Mesenchymal stem cell (in vitro differentiated cells and primary cell): ENCODE results near the gene EPSTI1.

Experiments
- DNase-seq: peaks from one replicate; pipeline ENCODE4 v3.0.0-alpha.2; 2013
- H2AFZ ChIP-seq: one replicate; pipeline ENCODE4 v1.6.1; 2013; ENCODE audit warnings: low read depth, mild to moderate bottlenecking, control low read depth, inconsistent platforms, low read length, moderate library complexity
- H2AK5ac ChIP-seq: 2 replicates; pipeline ENCODE4 v1.6.1; 2013; ENCODE audit warnings: low read length, moderate library complexity, mild to moderate bottlenecking, inconsistent platforms; ENCODE audit not compliant: severe bottlenecking
- H2BK120ac ChIP-seq: one replicate; pipeline ENCODE4 v1.6.1; 2013; ENCODE audit warnings: low read depth, mild to moderate bottlenecking, inconsistent platforms, low read length, moderate library complexity
- H2BK12ac ChIP-seq, 2 experiments: one replicate each; pipeline ENCODE4 v1.6.1; 2013; ENCODE audit warnings: inconsistent platforms in 2 of 2, low read length in 2 of 2, mild to moderate bottlenecking in 2 of 2, moderate library complexity in 2 of 2, control low read depth in 1 of 2
- H2BK15ac ChIP-seq: one replicate; pipeline ENCODE4 v1.6.1; 2013; ENCODE audit warnings: mild to moderate bottlenecking, low read depth, inconsistent platforms; ENCODE audit not compliant: poor library complexity, severe bottlenecking
- H2BK5ac ChIP-seq: 2 replicates; pipeline ENCODE4 v1.6.1; 2013; ENCODE audit warnings: low read depth, mild to moderate bottlenecking, low read length, control low read depth, inconsistent platforms; ENCODE audit not compliant: poor library complexity, severe bottlenecking
- H3K14ac ChIP-seq, 2 experiments: one replicate each; pipeline ENCODE4 v1.6.1; 2013; ENCODE audit warnings: inconsistent platforms in 2 of 2, low read length in 2 of 2, control low read depth in 1 of 2, mild to moderate bottlenecking in 1 of 2, moderate library complexity in 1 of 2
- H3K18ac ChIP-seq, 2 experiments: one replicate each; pipeline ENCODE4 v1.6.1; 2013; ENCODE audit warnings: inconsistent platforms in 2 of 2, low read length in 2 of 2, control low read depth in 1 of 2, low read depth in 1 of 2, mild to moderate bottlenecking in 1 of 2
- H3K23ac ChIP-seq, 2 experiments: one replicate each; pipeline ENCODE4 v1.6.1; 2013; ENCODE audit warnings: inconsistent platforms in 2 of 2, low read length in 2 of 2, mild to moderate bottlenecking in 2 of 2, moderate library complexity in 2 of 2, control low read depth in 1 of 2
- H3K27ac ChIP-seq: 2 replicates; pipeline ENCODE4 v1.5.1; 2013; ENCODE audit warnings: mild to moderate bottlenecking, moderate library complexity, low read length, control low read depth, inconsistent platforms; ENCODE audit not compliant: poor library complexity, severe bottlenecking
- H3K27me3 ChIP-seq, 2 experiments: 2 replicates each; pipeline versions ENCODE4 v1.6.1 to v1.7.0; 2013; ENCODE audit warnings: low read length in 2 of 2, mild to moderate bottlenecking in 2 of 2, moderate library complexity in 2 of 2, control low read depth in 1 of 2, inconsistent platforms in 1 of 2; ENCODE audit not compliant: control insufficient read depth in 1 of 2, insufficient read depth in 1 of 2
- H3K36me3 ChIP-seq, 2 experiments: 2 replicates each; pipeline versions ENCODE4 v1.6.1 to v1.7.0; 2013; ENCODE audit warnings: low read length in 2 of 2, control low read depth in 1 of 2, inconsistent platforms in 1 of 2, low read depth in 1 of 2, mild to moderate bottlenecking in 1 of 2; ENCODE audit not compliant: insufficient read depth in 2 of 2, control insufficient read depth in 1 of 2
- H3K4ac ChIP-seq, 2 experiments: one replicate each; pipeline ENCODE4 v1.6.1; 2013; ENCODE audit warnings: inconsistent platforms in 2 of 2, low read length in 2 of 2, mild to moderate bottlenecking in 2 of 2, moderate library complexity in 2 of 2, control low read depth in 1 of 2, low read depth in 1 of 2
- H3K4me1 ChIP-seq: 2 replicates; pipeline ENCODE4 v1.6.1; 2013; ENCODE audit warnings: low read depth, low read length, control low read depth; ENCODE audit not compliant: control insufficient read depth, insufficient read depth
- H3K4me2 ChIP-seq: 2 replicates; pipeline ENCODE4 v1.6.1; 2013; ENCODE audit warnings: low read length, mild to moderate bottlenecking, inconsistent platforms; ENCODE audit not compliant: poor library complexity, severe bottlenecking
- H3K4me3 ChIP-seq, 2 experiments: 2 replicates each; pipeline versions ENCODE4 v1.5.1 to v1.7.0; 2013; ENCODE audit warnings: low read length in 2 of 2, mild to moderate bottlenecking in 2 of 2, control low read depth in 1 of 2, low read depth in 1 of 2; ENCODE audit not compliant: insufficient read depth in 1 of 2
- H3K79me1 ChIP-seq: replicated peaks from 2 replicates; pipeline ENCODE4 v1.6.1; 2013; ENCODE audit warnings: mild to moderate bottlenecking, control low read depth, low read length, inconsistent platforms; ENCODE audit not compliant: poor library complexity, severe bottlenecking
- H3K9ac ChIP-seq: 2 replicates; pipeline ENCODE4 v1.7.0; 2013; ENCODE audit warnings: mild to moderate bottlenecking, low read length, moderate library complexity
- H3K9me3 ChIP-seq: 2 replicates; pipeline ENCODE4 v1.7.0; 2013; ENCODE audit warnings: mild to moderate bottlenecking, low read length; ENCODE audit not compliant: control insufficient read depth
- H4K8ac ChIP-seq: one replicate; pipeline ENCODE4 v1.6.1; 2013; ENCODE audit warnings: inconsistent platforms, mild to moderate bottlenecking, low read length, moderate library complexity
- H4K91ac ChIP-seq: one replicate; pipeline ENCODE4 v1.6.1; 2013; ENCODE audit warnings: mild to moderate bottlenecking, low read length, inconsistent platforms
- WGBS: methylation state at CpG from one replicate; pipeline ENCODE4 v1.1.7; 2013; ENCODE audit warnings: mixed read lengths; 5-methylcytosine and 5-hydroxymethylcytosine counted together

EPSTI1 gene

GRCh38 chr13:42957881-42958280 lies 34.2 kb downstream of the EPSTI1 start:
- Histone ChIP-seq H2BK15ac (no peak overlapping the region), H3K9me3 (no peaks in the 10 kb centered on the region), H3K27ac (no peak overlapping the region), H3K27me3 (no peaks in the 10 kb centered on the region), H3K23ac (no peak overlapping the region), H2AFZ (no peak overlapping the region), H4K91ac (no peak overlapping the region), H3K36me3 (peaks cover 0 to 93% of the 10 kb centered on the region in 2 experiments), H2AK5ac (no peak overlapping the region), H3K14ac (no peak overlapping the region), H3K4me1 (no peaks in the 10 kb centered on the region), H3K79me1 (no peaks in the 10 kb centered on the region), H2BK12ac (no peak overlapping the region), H4K8ac (no peak overlapping the region), H3K4me2 (no peak overlapping the region), H3K18ac (no peak overlapping the region), H2BK5ac (no peak overlapping the region), H2BK120ac (no peak overlapping the region), H3K4me3 (no peak overlapping the region), H3K4ac (no peak overlapping the region), H3K9ac (no peak overlapping the region)
- no CpG with 5 or more reads among the region's 2 CpGs for WGBS
- DNase-seq: no peak

DNA sequence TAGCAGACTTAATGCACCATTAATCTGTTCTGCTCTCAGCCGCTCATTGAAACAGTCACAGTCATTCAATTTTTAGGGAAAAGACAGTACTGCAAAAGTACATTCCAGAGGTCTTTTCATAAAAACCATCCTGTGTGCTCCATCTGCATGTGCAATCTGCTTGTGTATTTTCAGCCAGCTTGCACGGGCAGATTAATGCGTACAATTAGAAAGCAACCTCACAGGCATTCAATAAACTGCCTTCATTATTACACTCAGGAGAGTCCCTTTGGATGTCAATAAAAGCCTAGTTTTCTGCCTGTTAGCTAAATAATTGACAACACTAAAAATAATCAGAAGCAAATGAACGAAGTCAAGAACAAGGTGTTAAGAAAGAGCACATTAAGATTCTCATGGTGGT lies 41.9 kb downstream of the EPSTI1 start:
- no peak overlapping the region for H2AK5ac ChIP-seq
- H3K4me2 ChIP-seq: no peak overlapping the region
- WGBS: 95% methylated on average over 4 of the region's 4 CpGs

GRCh38 chr13:42947925-42948324 lies 44.1 kb downstream of the EPSTI1 start:
- no peak overlapping the region for H3K18ac ChIP-seq
- H3K4me3 ChIP-seq: no peak overlapping the region
- H3K23ac ChIP-seq: no peak overlapping the region
- no peak overlapping the region for H3K4me2 ChIP-seq
- no peak for DNase-seq
- 92% methylated on average over 11 of the region's 11 CpGs for WGBS
- no peak overlapping the region for H4K8ac ChIP-seq
- no peak overlapping the region for H2AK5ac ChIP-seq
- no peak overlapping the region for H3K14ac ChIP-seq
- no peaks in the 10 kb centered on the region for H3K4me1 ChIP-seq
- H3K79me1 ChIP-seq: no peaks in the 10 kb centered on the region
- no peak overlapping the region for H2BK5ac ChIP-seq
- no peak overlapping the region for H3K4ac ChIP-seq
- H3K9me3 ChIP-seq: peaks cover 8% of the 10 kb centered on the region
- no peak overlapping the region for H2BK15ac ChIP-seq
- no peak overlapping the region for H3K27ac ChIP-seq
- H2AFZ ChIP-seq: no peak overlapping the region
- no peak overlapping the region for H4K91ac ChIP-seq
- no peak overlapping the region for H2BK120ac ChIP-seq
- H3K27me3 ChIP-seq: no peaks in the 10 kb centered on the region
- H3K36me3 ChIP-seq: peaks cover 3 to 70% of the 10 kb centered on the region in 2 experiments
- H2BK12ac ChIP-seq: no peak overlapping the region
- H3K9ac ChIP-seq: no peak overlapping the region

More for the DNA sequence above, 41.9 kb downstream of the EPSTI1 start:
- Histone ChIP-seq H4K8ac (no peak overlapping the region), H3K27me3 (no peaks in the 10 kb centered on the region), H3K27ac (no peak overlapping the region), H3K9ac (no peak overlapping the region), H3K36me3 (peaks cover 3 to 78% of the 10 kb centered on the region in 2 experiments), H3K4me1 (no peaks in the 10 kb centered on the region), H3K79me1 (no peaks in the 10 kb centered on the region), H3K18ac (no peak overlapping the region), H3K4me3 (no peak overlapping the region), H3K23ac (no peak overlapping the region), H3K9me3 (peaks cover 4% of the 10 kb centered on the region), H4K91ac (no peak overlapping the region), H3K14ac (no peak overlapping the region), H2BK12ac (no peak overlapping the region), H2AFZ (no peak overlapping the region), H2BK15ac (no peak overlapping the region), H3K4ac (no peak overlapping the region), H2BK120ac (no peak overlapping the region), H2BK5ac (no peak overlapping the region)
- no peak for DNase-seq

DNA sequence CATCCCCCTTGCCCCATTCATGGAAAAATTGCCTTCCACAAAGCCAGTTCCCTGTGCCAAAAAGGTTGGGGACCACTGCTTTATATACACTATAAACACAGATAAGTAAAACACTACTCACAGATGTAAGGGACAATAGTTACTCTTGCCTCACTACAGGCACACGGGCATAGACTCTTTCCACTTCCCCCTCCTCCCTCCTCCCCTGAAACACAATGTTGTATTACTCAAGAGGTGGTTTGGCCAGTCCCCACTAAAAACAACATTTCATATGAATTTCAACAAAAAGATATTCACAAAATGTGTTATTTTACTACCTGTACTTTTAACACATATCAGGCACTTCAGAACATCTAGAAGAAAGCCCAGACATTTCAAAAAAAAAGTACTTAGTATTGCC lies 45.1 kb downstream of the EPSTI1 start:
- 90% methylated on average over 1 of the region's 1 CpG for WGBS
- Histone ChIP-seq H3K27me3 (no peaks in the 10 kb centered on the region), H3K9ac (no peak overlapping the region), H3K14ac (no peak overlapping the region), H3K79me1 (no peaks in the 10 kb centered on the region), H4K8ac (no peak overlapping the region), H3K9me3 (peaks cover 8% of the 10 kb centered on the region), H3K4me2 (no peak overlapping the region), H2BK15ac (no peak overlapping the region), H3K18ac (no peak overlapping the region), H2BK120ac (no peak overlapping the region), H4K91ac (no peak overlapping the region), H3K23ac (no peak overlapping the region), H2BK5ac (no peak overlapping the region), H3K4me3 (no peak overlapping the region), H2BK12ac (no peak overlapping the region), H2AK5ac (no peak overlapping the region), H3K4ac (no peak overlapping the region), H2AFZ (no peak overlapping the region), H3K4me1 (no peaks in the 10 kb centered on the region), H3K27ac (no peak overlapping the region), H3K36me3 (peaks cover 3 to 62% of the 10 kb centered on the region in 2 experiments)
- no peak for DNase-seq
